Activated T-helper 17 cell treated with anti-CD3 and anti-CD28 coated beads, Interleukin-2, amount 50 U/mL, for 72 hours (primary cell): ENCODE data around the gene NR5A2. TPM values are rescaled to one million over a fixed set of nuclear protein-coding genes. Genes with fewer than 3 reads are reported as not detected.

Experiments used
- ATAC-seq: fragments of 150-1000 bp; cut with Tn5 transposase; replicated peaks from 2 replicates; pipeline ENCODE4 v1.10.0; 2021; ENCODE audit warnings: mild to moderate bottlenecking, moderate library complexity
- H3K27ac Mint-ChIP-seq: one replicate; pipeline ENCODE4 v1.8.0; 2022; ENCODE audit warnings: mixed read lengths
- H3K27me3 Mint-ChIP-seq: one replicate; pipeline ENCODE4 v1.8.0; 2022; ENCODE audit warnings: mixed read lengths
- H3K36me3 Mint-ChIP-seq: one replicate; pipeline ENCODE4 v1.8.0; 2022; ENCODE audit warnings: low read depth, mild to moderate bottlenecking, mixed read lengths
- H3K4me1 Mint-ChIP-seq: one replicate; pipeline ENCODE4 v1.8.0; 2022; ENCODE audit warnings: mixed read lengths
- H3K4me3 Mint-ChIP-seq: one replicate; pipeline ENCODE4 v1.8.0; 2022; ENCODE audit warnings: mild to moderate bottlenecking, mixed read lengths
- H3K9me3 Mint-ChIP-seq: one replicate; pipeline ENCODE4 v1.8.0; 2022; ENCODE audit warnings: mixed read lengths
- total RNA-seq, 2 donors: library from RNA; stranded (reverse); gene quantifications; one replicate each; pipeline ENCODE4 v1.2.3, GENCODE V29; 2022

The NR5A2 gene
- total RNA-seq, 2 donors from 2014 or later: 0.13 TPM; not detected in 1

GRCh38 chr1:200112290-200112689, 84.8 kb downstream of the NR5A2 start:
- no peaks in the 10 kb centered on the region for H3K9me3 Mint-ChIP-seq
- ATAC-seq: no peak

GRCh38 chr1:200115532-200115931, 88.0 kb downstream of the NR5A2 start:
- Mint-ChIP-seq H3K27ac (no peak overlapping the region), H3K9me3 (no peaks in the 10 kb centered on the region), H3K36me3 (no peaks in the 10 kb centered on the region), H3K4me3 (no peak overlapping the region), H3K27me3 (peaks cover 9% of the 10 kb centered on the region), H3K4me1 (no peaks in the 10 kb centered on the region)
- ATAC-seq: no peak

More at GRCh38 chr1:200112290-200112689, 84.8 kb downstream of the NR5A2 start:
- Mint-ChIP-seq H3K4me1 (no peaks in the 10 kb centered on the region), H3K27me3 (peaks cover 9% of the 10 kb centered on the region), H3K4me3 (no peak overlapping the region), H3K27ac (no peak overlapping the region), H3K36me3 (no peaks in the 10 kb centered on the region)

- no peak for ATAC-seq
- no peak overlapping the region for H3K4me3 Mint-ChIP-seq
- no peak overlapping the region for H3K27ac Mint-ChIP-seq
- H3K27me3 Mint-ChIP-seq: peaks cover 9% of the 10 kb centered on the region
- H3K4me1 Mint-ChIP-seq: no peaks in the 10 kb centered on the region
- no peaks in the 10 kb centered on the region for H3K9me3 Mint-ChIP-seq
- no peaks in the 10 kb centered on the region for H3K36me3 Mint-ChIP-seq
These were observed 88.8 kb downstream of the NR5A2 start for GRCh38 chr1:200116324-200116723.

GRCh38 chr1:200118779-200119505, 91.4 kb downstream of the NR5A2 start:
- ATAC-seq: no peak
- Mint-ChIP-seq H3K36me3 (no peaks in the 10 kb centered on the region), H3K27ac (no peak overlapping the region), H3K4me3 (no peak overlapping the region), H3K27me3 (peaks cover 13% of the 10 kb centered on the region), H3K9me3 (no peaks in the 10 kb centered on the region), H3K4me1 (no peaks in the 10 kb centered on the region)

- Mint-ChIP-seq H3K4me1 (no peaks in the 10 kb centered on the region), H3K27me3 (peaks cover 9% of the 10 kb centered on the region), H3K27ac (no peak overlapping the region), H3K9me3 (no peaks in the 10 kb centered on the region), H3K36me3 (no peaks in the 10 kb centered on the region), H3K4me3 (no peak overlapping the region)
- ATAC-seq: no peak
These were observed 93.9 kb downstream of the NR5A2 start for GRCh38 chr1:200121421-200121820.

- Mint-ChIP-seq H3K4me1 (peaks cover 5% of the 10 kb centered on the region), H3K27ac (no peak overlapping the region), H3K4me3 (no peak overlapping the region), H3K9me3 (no peaks in the 10 kb centered on the region), H3K27me3 (peaks cover 9% of the 10 kb centered on the region), H3K36me3 (no peaks in the 10 kb centered on the region)
- no peak for ATAC-seq
These were observed 96.8 kb downstream of the NR5A2 start for GRCh38 chr1:200124309-200124708.

GRCh38 chr1:200128081-200128480, 100.6 kb downstream of the NR5A2 start:
- Mint-ChIP-seq H3K27me3 (peaks cover 4% of the 10 kb centered on the region), H3K27ac (no peak overlapping the region), H3K4me1 (peaks cover 8% of the 10 kb centered on the region), H3K9me3 (no peaks in the 10 kb centered on the region), H3K4me3 (no peak overlapping the region), H3K36me3 (no peaks in the 10 kb centered on the region)
- no peak for ATAC-seq

- Mint-ChIP-seq H3K9me3 (no peaks in the 10 kb centered on the region), H3K4me3 (no peak overlapping the region), H3K36me3 (no peaks in the 10 kb centered on the region), H3K27me3 (no peaks in the 10 kb centered on the region), H3K4me1 (peaks cover 8% of the 10 kb centered on the region), H3K27ac (no peak overlapping the region)
- peak; percentile 42 for ATAC-seq
These were observed 101.7 kb downstream of the NR5A2 start for GRCh38 chr1:200128944-200129879.

- Mint-ChIP-seq H3K27ac (no peak overlapping the region), H3K4me1 (peaks cover 8% of the 10 kb centered on the region), H3K27me3 (no peaks in the 10 kb centered on the region), H3K36me3 (no peaks in the 10 kb centered on the region), H3K4me3 (no peak overlapping the region), H3K9me3 (no peaks in the 10 kb centered on the region)
- ATAC-seq: no peak
These were observed 103.0 kb downstream of the NR5A2 start for GRCh38 chr1:200130552-200130951.

GRCh38 chr1:200131551-200132125, 104.1 kb downstream of the NR5A2 start:
- ATAC-seq: no peak
- Mint-ChIP-seq H3K36me3 (no peaks in the 10 kb centered on the region), H3K27me3 (no peaks in the 10 kb centered on the region), H3K9me3 (no peaks in the 10 kb centered on the region), H3K27ac (no peak overlapping the region), H3K4me3 (no peak overlapping the region), H3K4me1 (peaks cover 8% of the 10 kb centered on the region)

GRCh38 chr1:200133123-200133522, 105.6 kb downstream of the NR5A2 start:
- Mint-ChIP-seq H3K4me1 (peaks cover 8% of the 10 kb centered on the region), H3K36me3 (no peaks in the 10 kb centered on the region), H3K27me3 (no peaks in the 10 kb centered on the region), H3K9me3 (no peaks in the 10 kb centered on the region), H3K27ac (no peak overlapping the region), H3K4me3 (no peak overlapping the region)
- ATAC-seq: no peak

GRCh38 chr1:200134116-200134515, 106.6 kb downstream of the NR5A2 start:
- no peak for ATAC-seq
- Mint-ChIP-seq H3K27me3 (no peaks in the 10 kb centered on the region), H3K27ac (no peak overlapping the region), H3K4me1 (peaks cover 4% of the 10 kb centered on the region), H3K36me3 (no peaks in the 10 kb centered on the region), H3K9me3 (no peaks in the 10 kb centered on the region), H3K4me3 (no peak overlapping the region)

GRCh38 chr1:200136384-200136783, 108.9 kb downstream of the NR5A2 start:
- no peak overlapping the region for H3K4me3 Mint-ChIP-seq
- H3K27ac Mint-ChIP-seq: no peak overlapping the region
- H3K36me3 Mint-ChIP-seq: no peaks in the 10 kb centered on the region
- H3K9me3 Mint-ChIP-seq: no peaks in the 10 kb centered on the region
- no peaks in the 10 kb centered on the region for H3K27me3 Mint-ChIP-seq
- ATAC-seq: no peak
- no peaks in the 10 kb centered on the region for H3K4me1 Mint-ChIP-seq

- no peak overlapping the region for H3K4me3 Mint-ChIP-seq
- H3K36me3 Mint-ChIP-seq: no peaks in the 10 kb centered on the region
- H3K27me3 Mint-ChIP-seq: no peaks in the 10 kb centered on the region
- H3K27ac Mint-ChIP-seq: no peak overlapping the region
- H3K9me3 Mint-ChIP-seq: no peaks in the 10 kb centered on the region
- H3K4me1 Mint-ChIP-seq: no peaks in the 10 kb centered on the region
- ATAC-seq: peak; percentile 78
These were observed 112.2 kb downstream of the NR5A2 start for GRCh38 chr1:200139661-200140250.
